Endothelial cell of umbilical vein (primary cell): ENCODE measurements around the gene RAB7A. TPM values are rescaled to one million over a fixed set of nuclear protein-coding genes. Genes with fewer than 3 reads are reported as not detected.

Experiments used
- BruUV-seq: library from RNA; stranded (reverse); fragments of 400-500 nt; replicated peaks from 2 replicates; lab custom pipeline; 2021; lab: Mats Ljungman, UMichigan
- CTCF ChIA-PET: fragments of 300-600, 350-600 bp; sonication (Branson Sonifier 250); formaldehyde crosslinking; loops from one replicate; lab custom pipeline; 2021; ENCODE audit warnings: antibody characterized with exemption, inconsistent platforms; lab: Charles Lee
- POLR2A ChIA-PET: fragments of 300-600, 350-600 bp; sonication (Branson Sonifier 250); formaldehyde crosslinking; loops from one replicate; lab custom pipeline; 2021; ENCODE audit warnings: antibody characterized with exemption, inconsistent platforms; lab: Charles Lee
- DNase-seq: peaks from one replicate; pipeline ENCODE4 v3.0.0-alpha.2; 2011; ENCODE audit warnings: low read depth, low spot score
- FAIRE-seq: peaks from 2 replicates; lab custom pipeline; 2011; peaks lifted over from hg19 to GRCh38; lab: Jason Lieb, UNC
- H2AFZ ChIP-seq: 2 replicates; pipeline ENCODE4 v1.6.0; 2012; ENCODE audit warnings: low read depth, low read length, control low read depth, inconsistent platforms
- H3K27ac ChIP-seq: 2 replicates; pipeline ENCODE4 v1.5.1; 2011; ENCODE audit warnings: low read depth, mild to moderate bottlenecking, control low read depth, low read length, moderate library complexity; ENCODE audit not compliant: insufficient read depth
- H3K27me3 ChIP-seq, 2 experiments: 2 replicates each; pipeline versions ENCODE4 v1.6.0 to v1.6.1; 2011; ENCODE audit warnings: low read length in 2 of 2, mixed read lengths in 1 of 2; ENCODE audit not compliant: control insufficient read depth in 2 of 2, insufficient read depth in 2 of 2
- H3K36me3 ChIP-seq, 2 experiments: 2 replicates in 1 of 2; 3 replicates in 1 of 2; pipeline ENCODE4 v1.5.1; 2011; ENCODE audit warnings: low read length in 2 of 2, mild to moderate bottlenecking in 1 of 2, moderate library complexity in 1 of 2; ENCODE audit not compliant: control insufficient read depth in 2 of 2, insufficient read depth in 2 of 2; ENCODE audit errors: extremely low read depth in 1 of 2
- H3K4me1 ChIP-seq: 3 replicates; pipeline ENCODE4 v1.5.1; 2011; ENCODE audit warnings: mild to moderate bottlenecking, low read length; ENCODE audit not compliant: control insufficient read depth, insufficient read depth; ENCODE audit errors: extremely low read depth
- H3K4me2 ChIP-seq: 2 replicates; pipeline ENCODE4 v1.6.1; 2011; ENCODE audit warnings: low read length, control low read depth, mixed read lengths; ENCODE audit not compliant: insufficient read depth
- H3K4me3 ChIP-seq, 3 experiments: fragments of 200-600 bp in 1 of 3; sonication (generic), shearing (Covaris generic) in 1 of 3; replicated peaks in 1 of 3; 2 replicates each; pipeline ENCODE4 v1.5.1; 2011 to 2016; ENCODE audit warnings: control low read depth in 3 of 3, low read length in 3 of 3, mild to moderate bottlenecking in 2 of 3, inconsistent platforms in 1 of 3, low read depth in 1 of 3, moderate library complexity in 1 of 3; ENCODE audit not compliant: insufficient read depth in 1 of 3
- H3K79me2 ChIP-seq: 2 replicates; pipeline ENCODE4 v1.6.0; 2012; ENCODE audit warnings: low read length, inconsistent platforms; ENCODE audit not compliant: control insufficient read depth, insufficient read depth
- H3K9ac ChIP-seq: replicated peaks from 2 replicates; pipeline ENCODE3; 2011; ENCODE audit warnings: low read length, control low read depth; ENCODE audit not compliant: insufficient read depth; ENCODE audit errors: extremely low read depth
- H3K9me1 ChIP-seq: replicated peaks from 3 replicates; pipeline ENCODE4 v1.6.0; 2011; ENCODE audit warnings: mild to moderate bottlenecking, low read length; ENCODE audit not compliant: control insufficient read depth, insufficient read depth; ENCODE audit errors: extremely low read depth
- H3K9me3 ChIP-seq: replicated peaks from 2 replicates; pipeline ENCODE4 v1.5.1; 2012; ENCODE audit warnings: low read length, inconsistent platforms; ENCODE audit not compliant: control insufficient read depth, insufficient read depth
- H4K20me1 ChIP-seq: replicated peaks from 2 replicates; pipeline ENCODE3; 2011; ENCODE audit warnings: mild to moderate bottlenecking, low read length; ENCODE audit not compliant: control insufficient read depth, insufficient read depth; ENCODE audit errors: extremely low read depth
- CTCF ChIP-seq, 2 donors: IDR thresholded peaks; 1 replicate in 1 of 2; 2 replicates in 1 of 2; pipeline ENCODE4 v1.5.1; 2011; ENCODE audit warnings: low read length in 2 of 2, mild to moderate bottlenecking in 2 of 2, moderate library complexity in 2 of 2, control low read depth in 1 of 2, inconsistent platforms in 1 of 2, low read depth in 1 of 2; ENCODE audit not compliant: insufficient read depth in 1 of 2; ENCODE audit errors: extremely low read depth in 1 of 2
- FOS ChIP-seq: IDR thresholded peaks from 2 replicates; pipeline ENCODE4 v1.6.1; 2011; ENCODE audit warnings: mild to moderate bottlenecking, low read length, moderate library complexity, borderline replicate concordance; ENCODE audit not compliant: insufficient read depth
- GATA2 ChIP-seq: IDR thresholded peaks from 2 replicates; pipeline ENCODE4 v1.7.0; 2011; ENCODE audit warnings: low read depth, mild to moderate bottlenecking, moderate library complexity, mixed read lengths, low read length; ENCODE audit not compliant: insufficient read length, insufficient read depth
- JUN ChIP-seq: IDR thresholded peaks from 2 replicates; pipeline ENCODE4 v1.6.1; 2011; ENCODE audit warnings: borderline replicate concordance, low read depth; ENCODE audit not compliant: insufficient read length, insufficient read depth
- MAX ChIP-seq: IDR thresholded peaks from 2 replicates; pipeline ENCODE4 v1.6.1; 2011; ENCODE audit not compliant: insufficient read depth, insufficient read length
- POLR2A ChIP-seq: IDR thresholded peaks from 2 replicates; pipeline ENCODE4 v1.6.1; 2012; ENCODE audit warnings: low read depth, mild to moderate bottlenecking, control low read depth, low read length
- dilution Hi-C: fragments of 300-500 bp; cut with MboI; formaldehyde crosslinking; loops from one replicate; pipeline ENCODE4 v1.15.0; 2019; ENCODE audit warnings: low sequenced_read_pairs; ENCODE audit not compliant: extremely low pct_ligation_motif_present
- intact Hi-C: fragments of 100-400 bp; cut with micrococcal nuclease; formaldehyde crosslinking; loops from one replicate; pipeline ENCODE4 v1.10.0; 2022
- polyA plus RNA-seq, 4 experiments: library from polyadenylated mRNA; depleted of rRNA in 3 of 4; stranded (reverse) in 3 of 4; unstranded in 1 of 4; fragments of >200 nt; gene quantifications; 2 replicates each; pipeline versions ENCODE4 v1.2.1 to v1.2.3, GENCODE V29; 2011 to 2012; ENCODE audit warnings: missing spikeins in 1 of 4
- total RNA-seq: library from RNA; stranded (reverse); gene quantifications from 2 replicates; pipeline ENCODE4 v1.2.3, GENCODE V29; 2021

Gene RAB7A
- total and polyA plus RNA-seq, 2 donors (not counting 3 experiments of a cell fraction or from before 2014, with no cell fraction given) = 243 to 262 TPM

DNA sequence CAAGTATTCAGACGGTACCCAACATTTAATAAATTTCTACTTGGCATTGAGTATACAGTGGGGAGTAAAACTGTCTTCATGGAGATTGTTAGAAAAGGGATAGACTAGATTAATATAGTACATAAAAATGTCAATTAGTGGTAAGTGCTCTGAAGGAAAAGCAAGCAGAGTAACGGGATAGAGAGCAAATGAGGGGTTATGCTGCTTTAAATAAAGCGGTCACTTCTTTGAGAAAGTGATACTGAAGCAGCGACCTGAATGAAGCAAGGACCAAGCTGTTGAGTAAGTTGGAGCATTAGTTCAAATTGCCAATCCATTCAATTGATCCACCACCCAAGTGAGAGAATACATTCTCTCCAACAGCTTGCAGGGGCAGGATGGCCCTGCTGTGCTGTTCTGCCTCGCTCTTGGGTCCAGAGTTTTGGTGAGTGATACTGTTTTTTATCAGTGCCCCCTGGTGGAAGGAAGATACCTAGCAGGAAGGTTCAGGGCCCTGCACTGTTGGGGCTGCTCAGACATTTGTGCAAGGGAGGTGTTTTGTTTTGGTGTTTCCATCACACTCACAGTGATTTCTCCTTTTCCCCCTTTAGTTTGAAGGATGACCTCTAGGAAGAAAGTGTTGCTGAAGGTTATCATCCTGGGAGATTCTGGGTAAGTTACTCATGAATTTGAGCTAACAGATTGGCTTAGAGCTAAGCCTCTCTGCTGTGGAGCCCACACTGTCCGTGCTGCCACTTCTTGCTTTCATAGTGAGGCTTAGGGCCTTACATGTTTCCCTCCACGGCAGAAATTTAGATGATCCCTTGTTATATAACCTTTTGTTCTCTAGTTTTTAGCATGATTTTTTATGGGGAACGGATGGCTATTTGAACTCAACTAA, 69.0 kb downstream of the RAB7A start:
- H3K9ac ChIP-seq = no peak overlapping the region
- H3K4me1 ChIP-seq = peaks cover 15% of the 10 kb centered on the region
- intact Hi-C loops = loop anchor here (1.0 to 5.0 kb wide), 4 partner anchors 9 to 176 kb away; partner anchors contain the start of gene RAB7A
- TF ChIP-seq CTCF (IDR thresholded peaks at IDR 0.05; ENCODE audit: extremely low read depth in 1 of 2, insufficient read depth in 1 of 2, low read depth in 1 of 2, low read length in 2 of 2) = peak; percentile 69 to 82
- TF ChIP-seq POLR2A = peak; percentile 35
- no peak for TF ChIP-seq MAX
- no peak for TF ChIP-seq JUN
- TF ChIP-seq FOS = no peak
- TF ChIP-seq GATA2 = no peak
- H3K4me3 ChIP-seq = no peak overlapping the region
- POLR2A ChIA-PET = interaction anchor here (1.8 kb wide), 1 partner anchor 114 kb away, joined by 5 read pairs; no protein-coding TSS in a partner anchor
- FAIRE-seq (peak; percentile 31), DNase-seq (peak; percentile 67)
- no peaks in the 10 kb centered on the region for H3K9me3 ChIP-seq
- no peaks in the 10 kb centered on the region for H3K27me3 ChIP-seq
- no peak overlapping the region for H3K4me2 ChIP-seq
- H2AFZ ChIP-seq = no peak overlapping the region
- dilution Hi-C loops = no loop called here
- BruUV-seq = no TSS peak
- peaks cover 44% of the 10 kb centered on the region for H3K79me2 ChIP-seq
- no peak overlapping the region for H3K27ac ChIP-seq
- peaks cover 14 to 21% of the 10 kb centered on the region in 2 experiments for H3K36me3 ChIP-seq
- H4K20me1 ChIP-seq = peaks cover 3% of the 10 kb centered on the region
- CTCF ChIA-PET = interaction anchor here (0.5 to 7.5 kb wide), 27 partner anchors 9 to 177 kb away, joined by 3 to 84 read pairs (median 5); partner anchors contain the start of genes ACAD9 and RAB7A
- no peaks in the 10 kb centered on the region for H3K9me1 ChIP-seq
